ENCODE data around the gene KIAA1217. TPM values are rescaled to one million over a fixed set of nuclear protein-coding genes. Genes with fewer than 3 reads are reported as not detected.

KIAA1217 gene
- total and polyA plus RNA-seq, 7 experiments from 2014 or later = 0.03 to 2.1 (median 0.15) TPM; not detected in 4

DNA sequence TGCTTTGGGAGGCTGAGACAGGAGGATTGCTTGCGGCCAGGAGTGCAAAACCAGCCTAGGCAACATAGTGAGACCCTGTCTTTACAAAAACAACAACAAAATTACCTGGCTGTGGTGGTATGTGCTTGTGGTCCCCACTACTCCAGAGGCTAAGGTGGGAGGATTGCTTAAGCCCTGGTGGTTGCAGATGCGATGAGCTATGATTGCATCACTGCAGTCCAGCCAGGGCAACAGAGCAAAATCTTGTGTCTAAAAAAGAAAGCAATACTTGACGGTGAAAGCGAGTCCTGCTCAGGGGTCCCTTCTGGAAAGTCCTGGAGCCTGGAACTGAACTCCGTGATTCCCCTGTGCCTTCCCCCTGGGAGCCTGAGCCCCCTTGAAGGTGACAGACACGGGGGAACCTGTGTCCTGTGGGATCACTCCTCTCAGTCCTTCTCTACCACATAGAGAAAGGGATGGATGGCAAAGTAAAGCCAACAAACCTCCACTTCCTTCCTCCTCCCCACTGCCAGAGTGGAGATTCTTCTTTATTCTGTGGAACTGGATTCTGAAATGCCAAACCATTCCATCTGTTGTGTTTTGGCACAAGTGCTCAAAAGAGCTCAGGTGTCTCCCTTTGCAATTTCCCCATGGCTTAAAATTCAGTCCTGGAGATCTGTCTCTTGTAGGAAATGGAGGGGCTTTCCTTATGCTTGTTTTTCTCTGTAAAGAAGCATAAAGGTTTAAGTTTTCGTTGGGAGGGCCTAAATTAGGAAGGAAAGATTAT is 50.6 kb downstream of the KIAA1217 start:
- Mint-ChIP-seq H3K4me3 (no peak overlapping the region), H3K27ac (no peak overlapping the region), H3K36me3 (no peaks in the 10 kb centered on the region), H3K4me1 (no peaks in the 10 kb centered on the region), H3K27me3 (peaks cover 0 to 4% (median 0%) of the 10 kb centered on the region in 5 donors), H3K9me3 (peaks cover 0 to 6% (median 0%) of the 10 kb centered on the region in 11 donors)
- no peaks in the 10 kb centered on the region for H3K4me1 ChIP-seq (ENCODE audit: control insufficient read depth in 2 of 2, insufficient read depth in 2 of 2, low read length in 2 of 2)
- no peaks in the 10 kb centered on the region for H3K36me3 ChIP-seq (ENCODE audit: control insufficient read depth in 2 of 3, insufficient read depth in 3 of 3, low read length in 3 of 3)
- H3K9me3 ChIP-seq (ENCODE audit: control insufficient read depth in 2 of 3, low read length in 3 of 3) = no peaks in the 10 kb centered on the region
- H3K27me3 ChIP-seq (ENCODE audit: control insufficient read depth in 2 of 2, insufficient read depth in 2 of 2, low read length in 2 of 2) = no peaks in the 10 kb centered on the region
- DNase-seq (no peak), ATAC-seq (no peak)
- ChIA-PET POLR2A (no interaction called here), CTCF (no interaction called here)
- H3K4me3 ChIP-seq (ENCODE audit: low read length) = no peak overlapping the region
- intact Hi-C loops (cut with micrococcal nuclease) = no loop called here
- no peak overlapping the region for H3K27ac ChIP-seq (ENCODE audit: low read depth, low read length)

DNA sequence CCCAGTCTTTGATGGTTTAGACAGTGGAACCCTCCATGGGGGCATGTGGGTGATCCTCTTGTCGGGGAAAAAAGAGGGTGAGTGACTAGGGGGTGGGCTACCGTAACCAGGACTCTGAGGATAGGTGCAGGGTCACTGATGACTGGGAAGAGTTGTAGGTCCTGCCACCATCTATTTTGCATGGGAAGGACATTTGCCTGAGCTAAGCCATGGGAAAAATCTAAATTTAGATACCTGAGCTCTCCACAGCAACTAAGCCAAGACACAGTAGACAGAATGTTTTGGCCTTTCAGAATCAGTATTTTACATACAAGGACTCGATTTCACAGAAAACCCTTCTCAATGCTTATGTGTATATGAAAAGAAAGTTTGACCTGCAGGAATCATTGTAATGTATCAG is 52.7 kb downstream of the KIAA1217 start:
- Histone ChIP-seq H3K27me3 (ENCODE audit: control insufficient read depth in 2 of 2, insufficient read depth in 2 of 2, low read length in 2 of 2) (no peaks in the 10 kb centered on the region), H3K27ac (ENCODE audit: low read depth, low read length) (no peak overlapping the region), H3K9me3 (ENCODE audit: control insufficient read depth in 2 of 3, low read length in 3 of 3) (no peaks in the 10 kb centered on the region), H3K4me1 (ENCODE audit: control insufficient read depth in 2 of 2, insufficient read depth in 2 of 2, low read length in 2 of 2) (no peaks in the 10 kb centered on the region), H3K36me3 (ENCODE audit: control insufficient read depth in 2 of 3, insufficient read depth in 3 of 3, low read length in 3 of 3) (no peaks in the 10 kb centered on the region), H3K4me3 (ENCODE audit: low read length) (no peak overlapping the region)
- ChIA-PET CTCF (no interaction called here), POLR2A (no interaction called here)
- Mint-ChIP-seq H3K9me3 (peaks cover 0 to 13% (median 2%) of the 10 kb centered on the region in 11 donors), H3K27me3 (peaks cover 0 to 10% (median 0%) of the 10 kb centered on the region in 5 donors), H3K4me3 (no peak overlapping the region), H3K4me1 (no peaks in the 10 kb centered on the region), H3K36me3 (no peaks in the 10 kb centered on the region), H3K27ac (no peak overlapping the region)
- no peak for ATAC-seq
- intact Hi-C loops (cut with micrococcal nuclease) = no loop called here
- DNase-seq = no peak

DNA sequence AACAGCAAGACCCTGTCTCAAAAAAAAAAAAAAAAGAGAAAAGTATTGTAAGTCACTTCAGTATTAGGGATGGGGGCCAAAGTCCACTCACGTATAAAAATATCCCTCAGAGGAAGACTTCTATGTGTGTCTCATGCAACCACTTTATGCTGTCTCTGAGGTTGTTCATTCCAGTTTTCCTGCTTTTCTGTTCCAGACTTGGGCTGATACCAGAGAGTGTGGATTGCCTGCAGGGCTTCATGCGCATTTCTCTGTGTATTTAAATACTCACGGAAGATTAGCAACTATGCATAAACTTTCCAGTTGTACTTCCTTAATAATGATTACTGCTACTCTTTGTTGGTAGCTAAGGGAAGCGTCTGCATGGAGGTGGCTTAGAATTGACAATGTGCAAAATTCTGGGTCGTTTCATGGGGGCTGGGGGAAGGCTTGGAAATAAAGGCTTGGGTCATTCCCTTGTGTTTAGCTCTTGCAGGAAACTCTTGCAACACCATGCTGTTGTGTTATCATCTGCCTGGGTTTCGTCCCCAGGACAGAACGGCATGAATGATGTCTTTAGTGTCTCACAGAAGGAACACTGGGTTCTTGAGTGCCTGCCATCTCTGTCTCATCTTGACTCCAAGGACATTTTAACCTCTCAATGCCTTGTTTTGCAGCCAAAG is 54.1 kb downstream of the KIAA1217 start:
- H3K4me1 Mint-ChIP-seq = no peaks in the 10 kb centered on the region
- Histone ChIP-seq H3K27me3 (ENCODE audit: control insufficient read depth in 2 of 2, insufficient read depth in 2 of 2, low read length in 2 of 2) (no peaks in the 10 kb centered on the region), H3K4me3 (ENCODE audit: low read length) (no peak overlapping the region), H3K9me3 (ENCODE audit: control insufficient read depth in 2 of 3, low read length in 3 of 3) (no peaks in the 10 kb centered on the region), H3K4me1 (ENCODE audit: control insufficient read depth in 2 of 2, insufficient read depth in 2 of 2, low read length in 2 of 2) (no peaks in the 10 kb centered on the region), H3K27ac (ENCODE audit: low read depth, low read length) (no peak overlapping the region), H3K36me3 (ENCODE audit: control insufficient read depth in 2 of 3, insufficient read depth in 3 of 3, low read length in 3 of 3) (no peaks in the 10 kb centered on the region)
- DNase-seq (no peak), ATAC-seq (no peak)
- H3K27ac Mint-ChIP-seq = no peak overlapping the region
- H3K4me3 Mint-ChIP-seq = no peak overlapping the region
- intact Hi-C loops (cut with micrococcal nuclease) = no loop called here
- H3K36me3 Mint-ChIP-seq = no peaks in the 10 kb centered on the region
- peaks cover 0 to 10% (median 0%) of the 10 kb centered on the region in 5 donors for H3K27me3 Mint-ChIP-seq
- ChIA-PET POLR2A (no interaction called here), CTCF (no interaction called here)
- peaks cover 0 to 13% (median 2%) of the 10 kb centered on the region in 11 donors for H3K9me3 Mint-ChIP-seq

DNA sequence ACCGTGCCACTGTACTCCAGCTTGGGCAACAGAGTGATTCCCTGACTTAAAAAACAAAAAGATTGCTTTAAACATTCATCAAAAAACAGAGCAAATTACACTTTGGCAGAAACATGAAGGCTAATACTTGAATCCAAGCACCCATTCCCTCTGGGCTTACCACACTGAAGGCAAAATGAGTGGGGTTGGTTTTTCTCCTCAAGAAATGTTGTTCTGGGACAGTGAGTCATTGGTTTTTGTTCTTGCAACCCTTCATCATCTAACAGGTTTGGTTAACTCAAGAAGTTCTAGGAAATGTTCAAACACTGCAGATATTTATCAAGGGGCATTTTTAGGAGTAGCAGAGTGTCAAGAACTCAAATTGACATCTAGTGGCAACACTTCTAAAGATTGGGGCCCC is 60.5 kb downstream of the KIAA1217 start:
- CTCF ChIA-PET = no interaction called here
- Histone ChIP-seq H3K36me3 (ENCODE audit: control insufficient read depth in 2 of 3, insufficient read depth in 3 of 3, low read length in 3 of 3) (no peaks in the 10 kb centered on the region), H3K4me1 (ENCODE audit: control insufficient read depth in 2 of 2, insufficient read depth in 2 of 2, low read length in 2 of 2) (no peaks in the 10 kb centered on the region), H3K9me3 (ENCODE audit: control insufficient read depth in 2 of 3, low read length in 3 of 3) (no peaks in the 10 kb centered on the region), H3K4me3 (ENCODE audit: low read length) (no peak overlapping the region), H3K27me3 (ENCODE audit: control insufficient read depth in 2 of 2, insufficient read depth in 2 of 2, low read length in 2 of 2) (no peaks in the 10 kb centered on the region), H3K27ac (ENCODE audit: low read depth, low read length) (no peak overlapping the region)
- DNase-seq = no peak
- Mint-ChIP-seq H3K9me3 (peaks cover 0 to 10% (median 0%) of the 10 kb centered on the region in 11 donors), H3K27me3 (peaks cover 0 to 6% (median 0%) of the 10 kb centered on the region in 5 donors), H3K36me3 (no peaks in the 10 kb centered on the region), H3K4me1 (no peaks in the 10 kb centered on the region), H3K4me3 (no peak overlapping the region), H3K27ac (no peak overlapping the region)
- POLR2A ChIA-PET = no interaction called here
- intact Hi-C loops (cut with micrococcal nuclease) = no loop called here
- no peak for ATAC-seq

DNA sequence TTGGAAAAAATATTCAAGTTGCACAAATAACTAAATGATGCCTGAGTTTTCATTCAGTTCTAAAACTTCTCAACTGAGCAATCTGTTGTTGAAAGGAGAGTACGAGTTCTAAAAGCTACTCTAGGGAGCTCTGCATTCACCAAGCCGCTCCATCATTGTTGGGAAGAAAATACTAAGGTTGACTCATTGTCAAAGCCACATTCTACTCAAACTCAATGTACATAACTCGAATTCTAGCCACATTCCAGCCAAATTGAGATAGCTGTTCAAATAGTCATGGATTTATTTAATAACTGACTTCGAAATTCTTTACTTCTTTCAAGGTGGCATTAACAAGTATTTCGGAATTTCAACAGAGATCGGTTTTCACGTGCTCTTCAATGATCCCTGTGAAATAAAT is 63.4 kb downstream of the KIAA1217 start:
- H3K27ac Mint-ChIP-seq = no peak overlapping the region
- no peaks in the 10 kb centered on the region for H3K27me3 ChIP-seq (ENCODE audit: control insufficient read depth in 2 of 2, insufficient read depth in 2 of 2, low read length in 2 of 2)
- H3K27ac ChIP-seq (ENCODE audit: low read depth, low read length) = no peak overlapping the region
- H3K4me1 ChIP-seq (ENCODE audit: control insufficient read depth in 2 of 2, insufficient read depth in 2 of 2, low read length in 2 of 2) = no peaks in the 10 kb centered on the region
- intact Hi-C loops (cut with micrococcal nuclease) = no loop called here
- ChIA-PET POLR2A (no interaction called here), CTCF (no interaction called here)
- H3K36me3 Mint-ChIP-seq = no peaks in the 10 kb centered on the region
- peaks cover 0 to 5% (median 0%) of the 10 kb centered on the region in 5 donors for H3K27me3 Mint-ChIP-seq
- ATAC-seq (no peak), DNase-seq (no peak)
- H3K36me3 ChIP-seq (ENCODE audit: control insufficient read depth in 2 of 3, insufficient read depth in 3 of 3, low read length in 3 of 3) = no peaks in the 10 kb centered on the region
- H3K4me3 ChIP-seq (ENCODE audit: low read length) = no peak overlapping the region
- H3K4me1 Mint-ChIP-seq = no peaks in the 10 kb centered on the region
- peaks cover 0 to 4% (median 0%) of the 10 kb centered on the region in 11 donors for H3K9me3 Mint-ChIP-seq
- no peaks in the 10 kb centered on the region for H3K9me3 ChIP-seq (ENCODE audit: control insufficient read depth in 2 of 3, low read length in 3 of 3)
- H3K4me3 Mint-ChIP-seq = no peak overlapping the region

DNA sequence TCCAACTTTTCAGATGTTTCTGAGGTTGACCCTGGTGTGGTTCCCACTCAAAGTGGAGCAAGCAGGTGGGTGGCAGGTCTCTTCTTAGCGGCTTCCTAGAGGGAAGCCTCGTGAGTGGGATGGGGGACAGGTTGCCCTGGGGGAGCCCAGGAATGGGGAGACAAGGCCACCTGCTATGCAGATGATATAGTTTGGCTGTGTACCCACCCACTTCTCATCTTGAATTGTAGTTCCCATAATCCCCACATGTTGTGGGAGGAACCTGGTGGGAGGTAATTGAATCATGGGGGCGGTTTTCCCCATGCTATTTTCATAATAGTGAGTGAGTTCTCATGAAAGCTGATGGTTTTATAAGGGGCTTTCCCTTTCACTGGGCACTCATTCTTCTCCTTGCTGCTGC is 68.3 kb downstream of the KIAA1217 start:
- Mint-ChIP-seq H3K27me3 (peaks cover 0 to 13% (median 0%) of the 10 kb centered on the region in 5 donors), H3K4me1 (no peaks in the 10 kb centered on the region), H3K9me3 (peaks cover under 1 to 15% (median 8%) of the 10 kb centered on the region in 11 donors), H3K4me3 (no peak overlapping the region), H3K36me3 (peaks cover 0 to under 1% (median 0%) of the 10 kb centered on the region in 5 donors), H3K27ac (no peak overlapping the region)
- H3K9me3 ChIP-seq (ENCODE audit: control insufficient read depth in 2 of 3, low read length in 3 of 3) = no peaks in the 10 kb centered on the region
- no peaks in the 10 kb centered on the region for H3K27me3 ChIP-seq (ENCODE audit: control insufficient read depth in 2 of 2, insufficient read depth in 2 of 2, low read length in 2 of 2)
- no peak overlapping the region for H3K4me3 ChIP-seq (ENCODE audit: low read length)
- ATAC-seq = no peak
- ChIA-PET POLR2A (no interaction called here), CTCF (no interaction called here)
- no peak overlapping the region for H3K27ac ChIP-seq (ENCODE audit: low read depth, low read length)
- no peak for DNase-seq
- intact Hi-C loops (cut with micrococcal nuclease) = no loop called here
- no peaks in the 10 kb centered on the region for H3K4me1 ChIP-seq (ENCODE audit: control insufficient read depth in 2 of 2, insufficient read depth in 2 of 2, low read length in 2 of 2)
- no peaks in the 10 kb centered on the region for H3K36me3 ChIP-seq (ENCODE audit: control insufficient read depth in 2 of 3, insufficient read depth in 3 of 3, low read length in 3 of 3)

DNA sequence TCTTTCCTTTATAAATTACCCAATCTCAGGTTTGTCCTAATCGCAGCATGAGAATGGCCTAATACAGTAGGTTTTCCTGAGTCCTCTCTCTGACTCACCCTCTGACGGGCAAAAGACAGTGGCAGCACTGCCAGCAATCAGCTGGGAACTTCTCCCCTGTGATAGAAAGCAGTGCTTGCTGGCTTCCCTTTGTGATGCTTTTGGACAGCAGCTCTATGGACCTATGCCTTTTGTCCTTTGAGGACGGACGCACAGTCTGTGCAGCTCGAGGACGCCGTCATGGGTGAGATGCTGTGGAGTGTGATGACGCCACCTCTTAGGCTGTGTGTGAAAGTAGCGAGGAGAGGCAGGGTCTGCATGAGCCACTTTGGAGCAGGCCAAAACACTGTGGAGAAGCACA is 68.8 kb downstream of the KIAA1217 start:
- H3K4me1 Mint-ChIP-seq = no peaks in the 10 kb centered on the region
- H3K9me3 Mint-ChIP-seq = peaks cover 4 to 20% (median 12%) of the 10 kb centered on the region in 11 donors
- peaks cover 0 to 13% (median 0%) of the 10 kb centered on the region in 5 donors for H3K27me3 Mint-ChIP-seq
- H3K9me3 ChIP-seq (ENCODE audit: control insufficient read depth in 2 of 3, low read length in 3 of 3) = no peaks in the 10 kb centered on the region
- H3K27ac ChIP-seq (ENCODE audit: low read depth, low read length) = no peak overlapping the region
- ChIA-PET CTCF (no interaction called here), POLR2A (no interaction called here)
- H3K36me3 Mint-ChIP-seq = peaks cover 0 to 3% (median 0%) of the 10 kb centered on the region in 5 donors
- H3K36me3 ChIP-seq (ENCODE audit: control insufficient read depth in 2 of 3, insufficient read depth in 3 of 3, low read length in 3 of 3) = no peaks in the 10 kb centered on the region
- H3K4me3 ChIP-seq (ENCODE audit: low read length) = no peak overlapping the region
- H3K27ac Mint-ChIP-seq = no peak overlapping the region
- H3K27me3 ChIP-seq (ENCODE audit: control insufficient read depth in 2 of 2, insufficient read depth in 2 of 2, low read length in 2 of 2) = no peaks in the 10 kb centered on the region
- DNase-seq = no peak
- ATAC-seq = no peak
- intact Hi-C loops (cut with micrococcal nuclease) = no loop called here
- no peak overlapping the region for H3K4me3 Mint-ChIP-seq
- no peaks in the 10 kb centered on the region for H3K4me1 ChIP-seq (ENCODE audit: control insufficient read depth in 2 of 2, insufficient read depth in 2 of 2, low read length in 2 of 2)
